GM06990 (cell line): Measurements from ENCODE around the gene IGFN1.

Source experiments
- DNase-seq: peaks from one replicate; pipeline ENCODE4 v3.0.0-alpha.2; 2011; ENCODE audit not compliant: insufficient read length; ENCODE audit errors: extremely low read depth
- H3K27me3 ChIP-seq: replicated peaks from 2 replicates; pipeline ENCODE4 v1.6.0; 2011; ENCODE audit warnings: low read length; ENCODE audit not compliant: control insufficient read depth, insufficient read depth
- H3K36me3 ChIP-seq: 2 replicates; pipeline ENCODE4 v1.5.1; 2011; ENCODE audit warnings: low read length; ENCODE audit not compliant: control insufficient read depth, insufficient read depth
- H3K4me3 ChIP-seq: replicated peaks from 2 replicates; pipeline ENCODE4 v1.5.1; 2011; ENCODE audit warnings: low read depth, mild to moderate bottlenecking, control low read depth, low read length
- TF ChIP-seq, protein P1 (sequence below): IDR thresholded peaks from 2 replicates; pipeline ENCODE4 v1.5.1; 2011; ENCODE audit warnings: low read length, control low read depth, mild to moderate bottlenecking, inconsistent platforms; ENCODE audit not compliant: insufficient read depth, poor library complexity, severe bottlenecking

IGFN1 gene

DNA sequence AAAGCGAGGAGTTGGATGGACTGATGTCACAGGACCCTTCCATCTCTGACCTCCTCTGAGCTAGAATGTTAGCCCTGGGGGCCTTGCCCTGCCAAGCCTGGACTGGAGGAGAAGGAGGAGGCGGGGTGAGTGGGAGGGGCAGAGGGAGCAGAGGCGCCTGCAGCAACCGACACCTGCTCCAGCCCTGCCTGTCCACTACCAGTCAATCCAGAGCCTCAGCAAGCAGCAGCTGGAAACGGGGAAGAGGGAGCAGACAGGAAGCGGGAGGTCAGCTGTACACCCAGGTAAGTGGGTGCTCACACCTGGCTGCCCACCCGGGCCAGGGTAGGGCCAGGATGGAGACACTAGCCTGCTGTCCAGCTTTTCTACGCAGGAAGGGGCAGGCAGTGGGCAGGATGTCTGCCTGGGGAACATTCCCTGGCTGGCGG lies at the start of gene IGFN1:
Gene IGFN1, plus strand, starts transcription at position 201 of the 428 bp plus-strand sequence. CDS start 2,470 bp downstream, outside the sequence.
- no peaks in the 10 kb centered on the region for H3K36me3 ChIP-seq
- H3K27me3 ChIP-seq = peaks cover 4% of the 10 kb centered on the region
- H3K4me3 ChIP-seq = no peak within 1 kb of the TSS
- no peak for DNase-seq
- TF ChIP-seq, protein P1, sequence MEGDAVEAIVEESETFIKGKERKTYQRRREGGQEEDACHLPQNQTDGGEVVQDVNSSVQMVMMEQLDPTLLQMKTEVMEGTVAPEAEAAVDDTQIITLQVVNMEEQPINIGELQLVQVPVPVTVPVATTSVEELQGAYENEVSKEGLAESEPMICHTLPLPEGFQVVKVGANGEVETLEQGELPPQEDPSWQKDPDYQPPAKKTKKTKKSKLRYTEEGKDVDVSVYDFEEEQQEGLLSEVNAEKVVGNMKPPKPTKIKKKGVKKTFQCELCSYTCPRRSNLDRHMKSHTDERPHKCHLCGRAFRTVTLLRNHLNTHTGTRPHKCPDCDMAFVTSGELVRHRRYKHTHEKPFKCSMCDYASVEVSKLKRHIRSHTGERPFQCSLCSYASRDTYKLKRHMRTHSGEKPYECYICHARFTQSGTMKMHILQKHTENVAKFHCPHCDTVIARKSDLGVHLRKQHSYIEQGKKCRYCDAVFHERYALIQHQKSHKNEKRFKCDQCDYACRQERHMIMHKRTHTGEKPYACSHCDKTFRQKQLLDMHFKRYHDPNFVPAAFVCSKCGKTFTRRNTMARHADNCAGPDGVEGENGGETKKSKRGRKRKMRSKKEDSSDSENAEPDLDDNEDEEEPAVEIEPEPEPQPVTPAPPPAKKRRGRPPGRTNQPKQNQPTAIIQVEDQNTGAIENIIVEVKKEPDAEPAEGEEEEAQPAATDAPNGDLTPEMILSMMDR = no peak

DNA sequence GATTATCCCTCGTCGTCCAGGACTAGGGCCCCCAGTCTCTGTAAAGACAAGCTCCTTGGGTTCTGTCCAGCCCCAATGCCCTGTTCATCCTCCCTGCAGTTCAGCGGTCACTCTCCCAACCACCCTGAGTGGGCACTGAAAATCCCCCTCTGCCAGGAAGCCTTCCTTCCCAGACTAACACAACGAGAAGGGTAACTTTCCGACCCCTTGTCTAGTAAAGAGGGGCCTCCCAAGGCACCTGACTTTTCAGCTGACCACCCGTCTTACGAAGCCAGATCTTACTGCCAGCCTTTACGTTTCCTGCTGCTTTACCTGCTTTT lies 49.7 kb upstream of the IGFN1 start:
- H3K4me3 ChIP-seq = no peak overlapping the region
- H3K36me3 ChIP-seq = peaks cover 23% of the 10 kb centered on the region
- DNase-seq = no peak
- TF ChIP-seq, protein P1 = no peak
- H3K27me3 ChIP-seq = no peaks in the 10 kb centered on the region

DNA sequence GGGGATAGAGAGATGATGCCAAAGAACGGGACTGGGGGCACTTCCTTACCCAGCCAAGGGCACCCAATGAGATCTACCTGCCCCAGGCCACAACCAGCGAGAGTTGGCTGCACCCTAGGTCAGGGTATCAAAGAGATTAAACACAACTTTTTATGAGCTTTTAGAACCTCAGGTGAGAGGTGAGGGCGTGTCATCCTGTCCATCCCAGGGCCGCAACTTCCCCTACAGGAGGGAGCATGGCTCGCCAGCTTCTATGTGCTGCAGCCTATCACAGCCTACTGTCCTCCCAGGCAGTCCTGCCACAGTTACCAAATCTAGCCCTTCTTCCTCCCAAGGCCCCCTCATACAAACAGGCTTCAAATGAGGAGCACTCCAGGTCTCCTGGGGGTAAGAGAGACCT lies 49.2 kb upstream of the IGFN1 start:
- Histone ChIP-seq H3K27me3 (no peaks in the 10 kb centered on the region), H3K4me3 (no peak overlapping the region), H3K36me3 (peaks cover 23% of the 10 kb centered on the region)
- TF ChIP-seq, protein P1 = no peak
- DNase-seq = no peak

DNA sequence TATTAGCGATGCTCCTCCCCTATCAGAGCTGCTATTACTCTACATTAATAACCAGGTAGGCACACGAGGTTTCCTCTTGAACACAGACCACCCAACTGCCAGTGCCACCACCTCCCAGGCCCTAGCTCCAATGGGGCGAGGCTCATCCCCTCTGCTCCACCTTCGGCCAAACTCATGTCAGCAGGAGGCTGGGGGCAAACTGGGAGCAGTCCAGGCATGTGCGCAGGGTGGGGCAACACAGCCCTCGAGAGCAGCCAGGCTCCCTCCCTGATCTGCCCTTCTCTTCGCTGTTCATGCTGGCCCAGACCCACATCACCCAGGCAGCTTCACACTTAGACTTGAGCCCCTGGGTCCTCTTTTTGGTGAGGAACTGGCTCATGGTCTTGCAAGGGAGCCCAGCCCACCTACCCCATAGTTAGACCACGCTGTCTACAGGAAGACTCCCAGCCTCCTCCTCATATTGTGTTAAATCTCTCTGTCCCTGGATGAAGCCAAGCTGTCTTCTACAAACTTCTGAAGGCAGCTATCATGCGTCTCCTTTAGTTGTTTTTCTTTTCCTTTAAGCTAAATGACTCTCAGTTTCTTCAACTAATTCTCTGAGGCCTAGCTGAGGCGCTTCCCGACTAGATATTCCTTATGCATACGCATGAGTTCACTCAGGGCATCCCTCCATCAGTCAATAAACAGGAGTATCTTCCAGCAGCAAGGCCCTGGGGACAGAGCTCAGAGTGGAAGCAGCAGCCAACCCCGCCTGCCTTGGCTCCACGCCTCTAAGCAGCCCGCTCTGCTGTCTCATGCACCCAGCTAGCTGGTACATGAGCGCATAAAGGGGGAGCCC lies 48.4 kb upstream of the IGFN1 start:
- Histone ChIP-seq H3K27me3 (no peaks in the 10 kb centered on the region), H3K4me3 (no peak overlapping the region), H3K36me3 (peaks cover 25% of the 10 kb centered on the region)
- no peak for DNase-seq
- TF ChIP-seq, protein P1 = no peak

DNA sequence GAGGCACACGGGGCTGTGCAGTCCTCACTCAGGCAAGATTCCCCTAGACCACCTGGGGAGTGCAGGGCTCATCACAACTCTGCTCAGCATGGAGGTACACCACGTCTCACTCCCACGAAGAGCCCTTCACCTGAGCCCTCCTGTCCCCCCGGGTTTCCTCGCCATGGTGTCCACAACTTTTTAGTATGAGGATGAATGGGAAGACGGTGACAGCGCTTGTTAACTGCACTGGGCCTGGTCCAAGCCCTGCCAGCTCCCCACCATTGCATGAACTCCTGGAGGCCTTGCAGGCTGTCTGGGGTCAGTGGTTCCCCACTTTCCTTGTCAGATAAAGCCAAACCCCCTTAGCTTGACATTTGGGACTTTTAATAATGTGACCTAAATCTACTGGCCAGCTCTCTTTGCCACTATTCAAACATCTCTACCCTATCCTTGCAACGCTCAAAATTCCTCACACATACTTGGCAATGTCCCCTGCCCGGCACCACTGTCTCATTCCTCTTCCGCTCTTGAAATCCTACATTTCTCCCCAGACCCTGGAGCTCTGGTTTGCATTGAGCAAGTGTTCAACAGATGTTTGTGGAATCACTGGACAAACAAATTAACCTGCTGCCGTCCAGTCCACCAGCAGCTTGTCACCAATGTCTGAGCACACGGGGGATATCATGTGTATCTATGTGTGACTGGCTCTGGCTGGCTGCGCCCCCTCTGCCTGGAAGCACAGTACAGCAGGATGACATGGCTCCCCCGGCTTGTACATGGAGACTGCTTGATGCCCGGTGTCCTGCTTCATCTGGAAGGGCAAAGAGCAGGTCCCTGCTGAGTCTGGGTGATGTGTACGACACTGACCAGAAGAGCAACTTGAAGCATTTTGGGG lies 47.5 kb upstream of the IGFN1 start:
- TF ChIP-seq, protein P1 = no peak
- peaks cover 25% of the 10 kb centered on the region for H3K36me3 ChIP-seq
- no peak for DNase-seq
- no peaks in the 10 kb centered on the region for H3K27me3 ChIP-seq
- no peak overlapping the region for H3K4me3 ChIP-seq
